NCI-H446 treated with DMSO at 0.1 percent for 48 hours (cell line): ENCODE data around the gene GNG14.
A peak's percentile ranks its signal among the peaks of the same experiment; 100 is the strongest.
"Not testable (repeated sequence)": the region's sequence is repeated elsewhere in the genome, so short reads cannot be mapped to it uniquely, and the experiment has no call there.

ENCODE experiments used
- DNase-seq: peaks from one replicate; lab custom pipeline; 2025; lab: John Stamatoyannopoulos, UW

The GNG14 gene

DNA sequence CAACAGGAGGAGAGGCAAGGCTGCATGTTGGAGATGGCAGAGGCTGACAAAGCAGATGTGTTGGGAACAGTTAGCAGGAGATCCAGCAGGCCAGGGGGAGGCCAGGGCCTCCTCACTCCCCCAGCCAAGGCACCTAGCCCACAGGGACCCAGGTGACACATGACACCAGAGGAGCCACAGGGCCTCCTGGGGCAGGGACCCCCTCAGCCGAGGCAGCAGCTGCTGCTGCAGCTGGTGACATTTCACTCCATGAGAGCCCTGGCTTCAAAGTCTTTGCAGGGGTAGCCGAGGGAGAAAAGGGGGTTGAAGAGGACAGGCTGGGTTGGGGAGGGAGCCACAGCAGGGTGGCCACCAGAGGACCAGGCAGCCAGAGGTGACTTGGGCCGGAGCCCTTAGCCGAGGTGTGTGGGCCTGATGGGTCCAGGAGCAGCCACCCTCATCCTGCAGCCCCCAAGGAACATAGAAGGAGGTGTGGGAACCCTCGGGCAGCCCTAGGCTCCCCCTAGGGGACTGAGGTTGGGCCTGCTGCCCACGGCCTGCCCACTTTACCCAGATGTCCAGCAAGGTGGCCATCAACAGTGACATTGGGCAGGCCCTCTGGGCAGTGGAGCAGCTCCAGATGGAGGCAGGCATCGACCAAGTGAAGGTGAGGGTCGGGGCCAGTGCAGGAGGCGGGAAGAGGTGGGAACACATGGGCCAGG lies at the start of gene GNG14:
Gene GNG14 (plus strand): TSS at position 503 of the 701 bp plus-strand sequence. CDS start 51 bp downstream, at position 554.
- no peak for DNase-seq

DNA sequence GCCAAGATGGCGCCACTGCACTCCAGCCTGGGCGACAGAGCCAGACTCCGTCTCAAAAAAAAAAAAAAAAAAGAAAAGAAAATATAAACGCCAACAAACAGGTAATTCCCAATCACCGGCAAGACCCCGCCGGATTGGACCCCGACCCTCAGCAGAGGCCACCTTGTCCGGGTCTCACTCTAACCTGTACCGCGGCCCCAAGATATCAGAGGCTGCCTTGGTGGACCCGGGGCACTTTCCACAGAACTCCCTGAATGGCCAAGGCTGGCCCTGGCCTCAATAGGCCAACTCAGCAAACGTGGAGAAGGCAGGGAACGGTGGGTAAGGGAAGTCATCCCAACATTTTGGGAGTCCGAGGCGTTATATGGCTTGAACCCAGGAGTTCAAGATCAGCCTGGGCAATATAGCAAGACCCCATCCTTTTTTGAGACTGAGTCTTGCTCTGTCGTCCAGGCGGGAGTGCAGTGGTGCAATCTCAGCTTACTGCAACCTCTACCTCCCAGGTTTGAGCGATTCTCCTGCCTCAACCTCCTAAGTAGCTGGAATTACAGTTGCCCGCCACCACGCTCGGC lies 49.1 kb upstream of the GNG14 start:
- no peak for DNase-seq

DNA sequence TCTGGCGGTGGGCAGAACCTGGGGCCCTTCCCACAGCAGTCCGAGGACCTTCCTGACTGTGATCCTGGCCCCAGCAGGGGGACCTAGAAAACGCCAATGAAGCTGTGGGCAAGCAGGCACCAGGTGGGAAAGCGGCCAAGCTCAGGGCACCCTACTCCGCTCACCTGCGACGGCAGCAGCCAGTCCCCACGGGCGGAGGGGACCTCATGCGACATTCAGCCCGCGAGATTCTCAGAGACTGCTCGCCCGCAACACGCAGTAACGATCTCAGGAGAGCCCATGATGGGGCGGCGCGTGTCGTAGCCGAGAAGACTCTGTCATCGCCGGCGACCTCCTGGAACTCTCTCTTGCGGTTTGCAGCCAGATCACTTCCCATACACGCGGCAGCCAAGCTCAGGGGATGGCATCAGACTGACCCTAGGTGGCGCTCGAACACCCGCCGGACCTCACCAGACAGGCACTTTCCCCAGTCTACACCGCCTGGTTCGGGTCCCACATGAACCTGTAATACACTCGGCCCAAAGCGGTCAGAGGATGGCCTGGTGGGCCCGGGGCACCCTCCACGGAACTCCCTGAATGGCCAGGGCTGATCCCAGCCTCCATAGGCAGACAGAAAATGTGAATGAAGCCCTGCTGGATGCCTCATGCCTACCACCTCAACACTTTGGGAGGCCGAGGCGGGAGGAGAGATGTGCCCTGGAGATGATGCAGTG lies 47.7 kb upstream of the GNG14 start:
- no peak for DNase-seq

DNA sequence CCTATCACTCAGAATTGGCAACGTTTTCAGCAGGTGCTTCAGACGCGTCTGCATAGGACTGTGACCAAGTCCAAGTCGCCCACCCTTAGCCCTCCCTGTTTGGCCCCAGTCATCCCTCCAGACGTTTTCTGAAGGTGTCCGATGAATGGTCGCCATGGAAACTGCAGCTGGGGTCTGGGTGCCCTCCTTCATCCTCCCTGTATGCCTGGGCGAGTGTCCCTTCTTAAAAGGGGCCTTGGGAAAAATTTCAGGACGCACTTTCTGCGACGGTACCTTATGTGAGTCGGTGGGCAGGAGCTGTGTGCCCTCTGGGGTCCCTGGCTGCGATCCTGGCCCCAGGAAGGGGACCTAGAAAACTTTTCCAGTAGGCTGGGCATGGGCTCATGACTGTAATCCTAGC lies 46.3 kb upstream of the GNG14 start:
- no peak for DNase-seq

- DNase-seq, result no peak
These were observed 45.3 kb upstream of the GNG14 start for GRCh38 chr19:12642506-12642905.

GRCh38 chr19:12643716-12644115 lies 44.1 kb upstream of the GNG14 start:
- not testable (repeated sequence) for DNase-seq

GRCh38 chr19:12646551-12646950 lies 41.2 kb upstream of the GNG14 start:
- no peak for DNase-seq

- no peak for DNase-seq
These were observed 40.8 kb upstream of the GNG14 start for GRCh38 chr19:12647047-12647446.

GRCh38 chr19:12647490-12648071 lies 40.2 kb upstream of the GNG14 start:
- DNase-seq, result no peak

GRCh38 chr19:12648088-12648487 lies 39.7 kb upstream of the GNG14 start:
- no peak for DNase-seq

GRCh38 chr19:12649941-12650340 lies 37.9 kb upstream of the GNG14 start:
- no peak for DNase-seq

GRCh38 chr19:12652219-12652618 lies 35.6 kb upstream of the GNG14 start:
- no peak for DNase-seq

- DNase-seq, result no peak
These were observed 32.3 kb upstream of the GNG14 start for GRCh38 chr19:12655546-12655945.

DNA sequence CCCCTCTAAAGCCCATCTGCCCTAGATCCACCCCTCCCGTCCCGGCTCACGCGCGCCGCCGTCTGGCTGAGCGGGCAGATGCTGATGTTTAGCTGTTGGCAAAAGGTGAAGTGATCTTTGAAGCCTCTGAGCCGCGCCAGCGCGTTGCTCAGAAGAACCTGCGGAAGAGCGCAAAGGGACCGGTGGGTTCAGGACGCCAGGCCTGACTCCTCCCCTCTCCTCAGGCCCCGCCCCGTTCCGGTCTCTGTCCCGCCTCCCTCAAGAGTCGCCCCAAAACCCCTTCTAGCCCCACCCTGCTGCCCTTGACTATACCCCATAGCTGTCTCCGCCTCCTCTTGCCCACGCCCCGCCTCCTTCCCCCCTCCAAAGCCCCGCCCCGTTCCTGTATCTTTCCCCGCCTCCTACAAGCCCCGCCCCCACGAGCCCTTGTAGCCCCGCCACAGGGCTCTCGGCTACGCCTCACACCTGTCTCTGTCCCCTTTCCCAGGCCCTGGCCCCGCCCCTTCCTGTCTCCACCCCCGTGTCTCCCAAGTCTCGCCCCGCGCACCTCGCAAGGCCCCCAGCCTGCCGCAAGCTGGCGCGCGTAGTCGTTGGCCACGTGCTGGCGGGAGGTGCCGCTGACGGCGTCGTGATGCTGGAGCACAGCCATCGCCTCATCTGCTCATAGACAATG lies 30.8 kb upstream of the GNG14 start:
- DNase-seq, result no peak

GRCh38 chr19:12657966-12658365 lies 29.8 kb upstream of the GNG14 start:
- no peak for DNase-seq

DNA sequence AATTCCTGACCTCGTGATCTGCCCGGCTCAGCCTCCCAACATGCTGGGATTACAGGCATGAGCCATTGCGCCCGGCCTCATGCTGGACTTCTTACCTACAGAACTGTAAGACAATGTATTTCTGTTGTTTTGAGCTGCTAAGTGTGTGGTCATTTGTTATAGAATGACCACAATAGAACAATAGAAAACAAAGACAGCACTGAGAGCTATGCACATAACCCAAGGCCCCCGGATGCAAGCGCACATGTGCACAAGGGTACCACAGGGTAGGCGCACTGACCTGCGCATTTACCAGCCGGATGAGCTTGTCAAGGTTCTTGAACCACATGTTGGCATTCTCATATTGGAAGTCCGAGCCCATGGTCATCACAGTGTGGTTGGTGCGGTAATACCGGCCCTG lies 26.8 kb upstream of the GNG14 start:
- no peak for DNase-seq

DNA sequence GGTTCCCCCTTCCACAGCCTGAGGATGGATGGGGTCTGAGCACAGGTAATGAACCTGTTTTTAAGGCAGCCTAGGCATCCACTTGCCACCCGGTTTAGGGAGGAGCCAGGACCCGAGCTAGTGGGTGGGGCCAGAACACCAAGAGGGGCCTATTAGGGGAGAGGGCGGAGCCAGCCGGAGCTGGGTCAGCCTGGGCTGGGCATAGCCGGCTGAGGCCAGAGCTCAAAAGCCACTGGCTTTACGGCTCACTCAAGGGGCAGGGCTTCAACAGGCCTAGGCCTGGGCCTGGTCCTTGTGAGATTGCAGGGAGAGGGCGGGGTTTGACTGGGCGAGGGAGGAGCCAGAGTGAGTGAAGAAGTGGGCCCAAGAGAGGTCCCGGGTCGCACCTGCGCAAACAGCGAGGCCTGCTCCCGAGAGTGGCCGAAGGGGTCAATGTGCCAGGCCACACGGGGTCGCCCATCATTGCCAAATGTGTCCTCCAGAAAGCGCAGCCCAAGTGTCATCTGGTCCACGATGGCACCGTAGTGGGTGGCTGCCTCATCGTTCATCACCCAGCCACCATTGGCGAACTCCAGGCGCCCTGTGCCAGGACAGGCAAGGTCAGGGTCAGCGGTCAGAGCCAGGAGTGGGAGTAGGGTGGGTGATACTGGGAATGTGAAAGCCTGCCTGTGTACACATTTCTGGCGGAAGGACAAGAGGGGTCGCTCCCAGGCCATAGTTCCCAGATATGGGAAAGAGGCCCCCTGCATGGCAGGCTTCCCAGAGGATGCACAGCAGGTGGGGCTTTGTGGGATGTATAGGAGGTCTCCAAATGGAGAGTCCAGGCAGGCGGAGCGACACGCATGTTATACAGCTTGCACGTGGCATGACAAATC lies 23.2 kb upstream of the GNG14 start:
- no peak for DNase-seq

DNA sequence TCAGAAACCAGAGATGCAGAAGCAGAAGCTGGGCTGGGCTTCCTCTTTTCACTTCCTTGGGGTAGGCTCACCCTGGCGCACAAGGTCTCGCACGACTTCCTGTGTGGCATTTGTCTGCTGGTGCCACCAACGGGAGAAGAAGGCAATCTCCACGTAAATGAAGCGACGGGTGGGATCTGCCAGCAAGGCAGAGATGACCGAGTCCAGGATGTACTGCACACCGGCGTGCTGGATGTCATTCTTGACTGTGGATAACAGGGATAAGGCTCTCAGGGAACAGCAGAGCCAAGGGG lies 22.6 kb upstream of the GNG14 start:
- DNase-seq, result no peak

GRCh38 chr19:12665671-12666264 lies 22.0 kb upstream of the GNG14 start:
- DNase-seq, result no peak

DNA sequence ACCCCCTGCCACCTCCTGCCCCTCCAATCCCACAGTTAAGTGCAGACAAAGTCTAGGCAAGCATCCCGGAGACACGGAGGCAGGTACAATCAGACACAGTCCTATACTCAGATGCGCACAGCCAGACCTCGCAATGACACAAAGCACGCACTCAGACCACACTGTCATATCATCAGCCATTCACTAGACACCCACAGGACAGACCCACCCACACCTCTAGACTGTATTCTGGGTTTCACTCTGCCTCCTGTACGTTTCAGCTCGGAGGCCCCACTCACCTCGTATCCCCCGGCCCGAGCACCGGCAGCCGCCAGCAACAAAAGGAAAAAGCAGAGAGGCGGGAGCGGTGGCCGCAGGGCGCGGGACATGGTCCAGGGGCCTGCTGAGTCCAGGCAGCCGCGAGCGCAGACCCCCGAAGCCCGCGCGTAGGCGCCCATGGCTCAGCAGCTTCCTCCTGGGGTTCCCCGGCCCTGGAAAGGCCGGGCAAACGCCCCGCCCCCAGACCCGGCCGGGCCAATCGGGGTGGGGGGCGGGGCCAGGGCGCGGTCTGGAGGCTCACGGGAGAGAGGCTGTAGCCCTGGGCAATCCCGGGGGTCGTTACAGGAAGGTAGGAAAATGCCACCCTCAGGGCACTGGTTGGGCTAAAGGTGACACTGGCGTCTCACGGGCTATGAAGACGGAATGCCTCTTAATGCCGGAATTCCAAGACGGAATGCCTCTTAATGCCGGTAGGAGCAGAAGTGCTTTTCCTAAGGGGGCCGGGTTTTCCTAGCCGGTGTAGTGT lies 21.3 kb upstream of the GNG14 start, which contains the start of the genes MAN2B1 and WDR83:
Gene MAN2B1 (minus strand): TSS at position 478 of the 784 bp plus-strand sequence. CDS start 41 bp downstream, at position 437.
Gene WDR83 (plus strand): TSS at position 543 of the 784 bp plus-strand sequence. CDS start 2,984 bp downstream, outside the sequence.
- DNase-seq, result peak; percentile 49
